Measurements from ENCODE around the gene ARHGEF7. TPM values are rescaled to one million over a fixed set of nuclear protein-coding genes. Genes with fewer than 3 reads are reported as not detected.

The ARHGEF7 gene
- total RNA-seq, 2 donors from 2014 or later = 117 to 152 TPM

GRCh38 chr13:111319521-111319920 lies 204.4 kb downstream of the ARHGEF7 start:
- H3K27me3 ChIP-seq (replicated peaks; ENCODE audit: insufficient read depth) = no peaks in the 10 kb centered on the region
- H3K4me3 ChIP-seq = no peak overlapping the region
- TF ChIP-seq CTCF (IDR thresholded peaks at IDR 0.05) = no peak
- DNase-seq (ENCODE audit: low spot score) = no peak
- ATAC-seq (ENCODE audit: insufficient number of reproducible peaks, low FRiP score, low read depth) = no peak
- no peaks in the 10 kb centered on the region for H3K9me3 ChIP-seq
- no peak overlapping the region for H3K27ac ChIP-seq
- H3K36me3 ChIP-seq = no peaks in the 10 kb centered on the region
- H3K4me1 ChIP-seq (ENCODE audit: control insufficient read depth in 1 of 2, low read depth in 2 of 2) = peaks cover 0 to 12% of the 10 kb centered on the region in 2 donors

- H3K36me3 ChIP-seq = no peaks in the 10 kb centered on the region
- DNase-seq (ENCODE audit: low spot score) = no peak
- H3K9me3 ChIP-seq = no peaks in the 10 kb centered on the region
- no peak for TF ChIP-seq CTCF (IDR thresholded peaks at IDR 0.05)
- no peaks in the 10 kb centered on the region for H3K27me3 ChIP-seq (replicated peaks; ENCODE audit: insufficient read depth)
- ATAC-seq (ENCODE audit: insufficient number of reproducible peaks, low FRiP score, low read depth) = no peak
- no peak within 1 kb of the TSS for H3K27ac ChIP-seq
- H3K4me3 ChIP-seq = no peak within 1 kb of the TSS
- peaks cover 0 to 12% of the 10 kb centered on the region in 2 donors for H3K4me1 ChIP-seq (ENCODE audit: control insufficient read depth in 1 of 2, low read depth in 2 of 2)
Observed at GRCh38 chr13:111319998-111320911, 205.1 kb downstream of the ARHGEF7 start, which contains the start of gene TEX29. Gene TEX29, plus strand, starts transcription at chr13:111320642. Its CDS starts 249 bp downstream, at chr13:111320891.

GRCh38 chr13:111322001-111322915 lies 207.1 kb downstream of the ARHGEF7 start:
- no peak for ATAC-seq (ENCODE audit: insufficient number of reproducible peaks, low FRiP score, low read depth)
- TF ChIP-seq CTCF (IDR thresholded peaks at IDR 0.05) = no peak
- Histone ChIP-seq H3K4me1 (ENCODE audit: control insufficient read depth in 1 of 2, low read depth in 2 of 2) (no peaks in the 10 kb centered on the region), H3K4me3 (no peak overlapping the region), H3K9me3 (no peaks in the 10 kb centered on the region), H3K27ac (no peak overlapping the region), H3K36me3 (no peaks in the 10 kb centered on the region), H3K27me3 (replicated peaks; ENCODE audit: insufficient read depth) (no peaks in the 10 kb centered on the region)
- DNase-seq (ENCODE audit: low spot score) = no peak

- no peak for TF ChIP-seq CTCF (IDR thresholded peaks at IDR 0.05)
- Histone ChIP-seq H3K27ac (no peak overlapping the region), H3K36me3 (no peaks in the 10 kb centered on the region), H3K4me3 (no peak overlapping the region), H3K4me1 (ENCODE audit: control insufficient read depth in 1 of 2, low read depth in 2 of 2) (no peaks in the 10 kb centered on the region), H3K9me3 (no peaks in the 10 kb centered on the region), H3K27me3 (replicated peaks; ENCODE audit: insufficient read depth) (no peaks in the 10 kb centered on the region)
- ATAC-seq (ENCODE audit: insufficient number of reproducible peaks, low FRiP score, low read depth) (no peak), DNase-seq (ENCODE audit: low spot score) (no peak)
Observed at GRCh38 chr13:111322916-111323331, 207.8 kb downstream of the ARHGEF7 start.

- Histone ChIP-seq H3K4me1 (ENCODE audit: control insufficient read depth in 1 of 2, low read depth in 2 of 2) (no peaks in the 10 kb centered on the region), H3K36me3 (no peaks in the 10 kb centered on the region), H3K9me3 (no peaks in the 10 kb centered on the region), H3K27me3 (replicated peaks; ENCODE audit: insufficient read depth) (no peaks in the 10 kb centered on the region), H3K27ac (no peak overlapping the region), H3K4me3 (no peak overlapping the region)
- TF ChIP-seq CTCF (IDR thresholded peaks at IDR 0.05) = no peak
- DNase-seq (ENCODE audit: low spot score) (no peak), ATAC-seq (ENCODE audit: insufficient number of reproducible peaks, low FRiP score, low read depth) (no peak)
Observed at GRCh38 chr13:111323549-111323948, 208.4 kb downstream of the ARHGEF7 start.

All from thoracic aorta (tissue), 2 donors.